Keratinocyte (primary cell): ENCODE measurements around the gene NLGN3. TPM values are rescaled to one million over a fixed set of nuclear protein-coding genes. Genes with fewer than 3 reads are reported as not detected.

ENCODE experiments used
- DNase-seq: peaks from one replicate; pipeline ENCODE4 v3.0.0-alpha.2; 2011; ENCODE audit warnings: low read depth, missing footprints, low spot score
- FAIRE-seq: peaks from 2 replicates; lab custom pipeline; 2011; peaks lifted over from hg19 to GRCh38; lab: Jason Lieb, UNC
- H2AFZ ChIP-seq: 2 replicates; pipeline ENCODE4 v1.6.0; 2012; ENCODE audit warnings: low read length, control low read depth, inconsistent platforms; ENCODE audit not compliant: control insufficient read depth
- H3K27ac ChIP-seq: 2 replicates; pipeline ENCODE4 v1.5.1; 2011; ENCODE audit warnings: low read length; ENCODE audit not compliant: control insufficient read depth, insufficient read depth
- H3K27me3 ChIP-seq: 3 replicates; pipeline ENCODE4 v1.6.0; 2011; ENCODE audit warnings: low read length; ENCODE audit not compliant: control insufficient read depth, insufficient read depth; ENCODE audit errors: extremely low read depth
- H3K36me3 ChIP-seq, 2 experiments: 2 replicates in 1 of 2; 3 replicates in 1 of 2; pipeline ENCODE4 v1.5.1; 2011; ENCODE audit warnings: low read length in 2 of 2, mild to moderate bottlenecking in 1 of 2; ENCODE audit not compliant: control insufficient read depth in 2 of 2, insufficient read depth in 2 of 2; ENCODE audit errors: extremely low read depth in 1 of 2
- H3K4me1 ChIP-seq: 3 replicates; pipeline ENCODE4 v1.5.1; 2011; ENCODE audit warnings: low read length; ENCODE audit not compliant: control insufficient read depth, insufficient read depth; ENCODE audit errors: extremely low read depth
- H3K4me2 ChIP-seq: 3 replicates; pipeline ENCODE4 v1.6.0; 2011; ENCODE audit warnings: low read depth, low read length; ENCODE audit not compliant: control insufficient read depth, insufficient read depth; ENCODE audit errors: extremely low read depth
- H3K4me3 ChIP-seq, 3 experiments: fragments of 200-600 bp in 1 of 3; sonication (generic) in 1 of 3; 2 replicates in 2 of 3; 3 replicates in 1 of 3; pipeline ENCODE4 v1.5.1; 2011 to 2016; ENCODE audit warnings: low read length in 3 of 3, mild to moderate bottlenecking in 3 of 3, control low read depth in 2 of 3, inconsistent platforms in 1 of 3, low read depth in 1 of 3, mixed read lengths in 1 of 3, mixed run types in 1 of 3, moderate library complexity in 1 of 3; ENCODE audit not compliant: control insufficient read depth in 2 of 3, insufficient read depth in 2 of 3; ENCODE audit errors: extremely low read depth in 1 of 3
- H3K79me2 ChIP-seq: 2 replicates; pipeline ENCODE4 v1.6.0; 2012; ENCODE audit warnings: low read length; ENCODE audit not compliant: control insufficient read depth, insufficient read depth
- H3K9ac ChIP-seq: 3 replicates; pipeline ENCODE4 v1.6.0; 2011; ENCODE audit warnings: low read length; ENCODE audit not compliant: control insufficient read depth, insufficient read depth; ENCODE audit errors: extremely low read depth
- H3K9me1 ChIP-seq: 3 replicates; pipeline ENCODE4 v1.6.0; 2011; ENCODE audit warnings: low read length; ENCODE audit not compliant: control insufficient read depth, insufficient read depth; ENCODE audit errors: extremely low read depth
- H3K9me3 ChIP-seq: 2 replicates; pipeline ENCODE4 v1.5.1; 2012; ENCODE audit warnings: low read depth, low read length; ENCODE audit not compliant: control insufficient read depth
- H4K20me1 ChIP-seq: 3 replicates; pipeline ENCODE4 v1.6.0; 2011; ENCODE audit warnings: low read length; ENCODE audit not compliant: control insufficient read depth, insufficient read depth; ENCODE audit errors: extremely low read depth
- EZH2 ChIP-seq: IDR thresholded peaks from one replicate; pipeline ENCODE4 v1.6.1; 2012; ENCODE audit warnings: inconsistent platforms, mild to moderate bottlenecking, low read length, moderate library complexity
- dilution Hi-C: fragments of 300-500 bp; cut with MboI; formaldehyde crosslinking; loops from one replicate; pipeline ENCODE4 v1.7.0; 2020; ENCODE audit warnings: low sequenced_read_pairs; ENCODE audit not compliant: extremely low pct_ligation_motif_present
- polyA plus RNA-seq, 5 experiments: library from polyadenylated mRNA; depleted of rRNA in 3 of 5; stranded (reverse) in 3 of 5; stranded (forward) in 1 of 5; unstranded in 1 of 5; fragments of >200 nt; gene quantifications; 1 replicate in 1 of 5; 2 replicates in 3 of 5; 3 replicates in 1 of 5; pipeline versions ENCODE4 v1.2.1 to v1.2.3, GENCODE V29; 2011 to 2012; ENCODE audit warnings: missing spikeins in 2 of 5, low read depth in 1 of 5, low replicate concordance in 1 of 5
- TF ChIP-seq, protein P1 (sequence below), 3 experiments: IDR thresholded peaks in 1 of 3; conservative IDR thresholded peaks in 1 of 3; optimal IDR thresholded peaks in 1 of 3; 2 replicates in 2 of 3; 3 replicates in 1 of 3; pipeline versions ENCODE3 to v1.5.1; 2011; ENCODE audit warnings: low read length in 3 of 3, mild to moderate bottlenecking in 3 of 3, moderate library complexity in 2 of 3, control low read depth in 1 of 3, inconsistent platforms in 1 of 3; ENCODE audit not compliant: insufficient read depth in 2 of 3; ENCODE audit errors: extremely low read depth in 1 of 3

The NLGN3 gene
- polyA plus RNA-seq, 1 donor (not counting 4 experiments of a cell fraction or from before 2014, with no cell fraction given) = 0.05 TPM

DNA sequence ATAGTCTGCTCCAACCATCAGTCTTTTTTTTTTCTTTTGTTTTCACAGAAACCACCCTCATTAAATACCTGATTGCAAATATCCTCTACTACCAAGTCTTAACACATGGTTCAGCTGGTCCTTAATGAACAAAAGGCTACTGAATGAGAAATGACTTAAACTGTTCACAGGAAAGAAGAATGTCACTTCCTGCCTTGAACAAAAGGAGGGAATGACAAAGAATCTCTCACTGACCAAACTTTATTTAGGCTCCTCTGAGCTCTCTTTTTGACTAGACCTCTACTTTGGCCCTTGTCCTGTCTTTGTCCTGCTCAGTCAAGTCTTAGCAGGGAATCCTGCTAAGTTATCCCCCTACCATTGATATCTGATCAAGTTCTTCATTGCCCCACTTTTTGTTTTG, 46.6 kb downstream of the NLGN3 start:
- H3K79me2 ChIP-seq = no peaks in the 10 kb centered on the region
- H3K27me3 ChIP-seq = no peaks in the 10 kb centered on the region
- no peak for TF ChIP-seq EZH2
- TF ChIP-seq, protein P1, sequence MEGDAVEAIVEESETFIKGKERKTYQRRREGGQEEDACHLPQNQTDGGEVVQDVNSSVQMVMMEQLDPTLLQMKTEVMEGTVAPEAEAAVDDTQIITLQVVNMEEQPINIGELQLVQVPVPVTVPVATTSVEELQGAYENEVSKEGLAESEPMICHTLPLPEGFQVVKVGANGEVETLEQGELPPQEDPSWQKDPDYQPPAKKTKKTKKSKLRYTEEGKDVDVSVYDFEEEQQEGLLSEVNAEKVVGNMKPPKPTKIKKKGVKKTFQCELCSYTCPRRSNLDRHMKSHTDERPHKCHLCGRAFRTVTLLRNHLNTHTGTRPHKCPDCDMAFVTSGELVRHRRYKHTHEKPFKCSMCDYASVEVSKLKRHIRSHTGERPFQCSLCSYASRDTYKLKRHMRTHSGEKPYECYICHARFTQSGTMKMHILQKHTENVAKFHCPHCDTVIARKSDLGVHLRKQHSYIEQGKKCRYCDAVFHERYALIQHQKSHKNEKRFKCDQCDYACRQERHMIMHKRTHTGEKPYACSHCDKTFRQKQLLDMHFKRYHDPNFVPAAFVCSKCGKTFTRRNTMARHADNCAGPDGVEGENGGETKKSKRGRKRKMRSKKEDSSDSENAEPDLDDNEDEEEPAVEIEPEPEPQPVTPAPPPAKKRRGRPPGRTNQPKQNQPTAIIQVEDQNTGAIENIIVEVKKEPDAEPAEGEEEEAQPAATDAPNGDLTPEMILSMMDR (optimal IDR thresholded peaks at IDR 0.05 in 1 of 3, IDR thresholded peaks at IDR 0.05 in 1 of 3, conservative IDR thresholded peaks at IDR 0.05 in 1 of 3; ENCODE audit: extremely low read depth in 1 of 3, insufficient read depth in 2 of 3, low read length in 3 of 3) = no peak
- no peaks in the 10 kb centered on the region for H3K36me3 ChIP-seq
- no peak overlapping the region for H3K9ac ChIP-seq
- H3K27ac ChIP-seq = no peak overlapping the region
- DNase-seq = no peak
- no peak overlapping the region for H3K4me3 ChIP-seq
- no peaks in the 10 kb centered on the region for H3K9me3 ChIP-seq
- dilution Hi-C loops = no loop called here
- no peaks in the 10 kb centered on the region for H3K4me1 ChIP-seq
- H3K9me1 ChIP-seq = no peaks in the 10 kb centered on the region
- FAIRE-seq = no peak
- no peak overlapping the region for H3K4me2 ChIP-seq
- no peaks in the 10 kb centered on the region for H4K20me1 ChIP-seq
- no peak overlapping the region for H2AFZ ChIP-seq

DNA sequence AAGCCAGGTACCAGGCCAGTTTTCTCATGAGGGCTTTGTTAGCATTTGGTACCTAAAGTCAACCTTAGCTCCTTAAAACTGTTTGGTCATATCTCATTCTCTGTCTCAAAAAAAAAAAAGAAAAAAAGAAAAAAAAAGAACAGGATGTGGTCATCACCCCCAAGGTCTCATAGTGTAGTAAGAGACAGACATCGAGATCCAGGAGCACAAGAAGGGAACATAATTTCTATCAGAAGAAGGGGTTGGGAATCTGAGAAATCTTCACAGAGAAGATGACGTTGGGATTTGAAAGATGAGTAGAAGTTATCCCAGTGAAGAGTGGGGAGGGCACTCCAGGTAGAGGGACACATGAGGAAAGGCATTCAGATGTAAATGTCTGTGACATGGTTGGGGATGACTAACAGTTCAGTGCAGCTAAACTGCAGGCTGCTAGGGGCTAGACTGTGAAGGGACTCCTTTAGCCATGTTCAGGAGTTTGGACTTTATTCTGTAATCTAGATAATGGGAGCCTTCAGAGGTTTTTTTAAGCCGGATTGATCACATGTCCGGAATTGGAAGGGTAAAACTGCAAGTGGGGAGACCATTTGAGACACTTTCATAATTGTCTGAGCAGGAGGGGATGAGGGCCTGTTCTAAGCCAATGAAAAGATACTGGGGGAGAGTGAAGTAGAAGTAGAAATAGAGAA, 51.5 kb downstream of the NLGN3 start:
- TF ChIP-seq, protein P1 (optimal IDR thresholded peaks at IDR 0.05 in 1 of 3, IDR thresholded peaks at IDR 0.05 in 1 of 3, conservative IDR thresholded peaks at IDR 0.05 in 1 of 3; ENCODE audit: extremely low read depth in 1 of 3, insufficient read depth in 2 of 3, low read length in 3 of 3) = no peak
- H3K4me2 ChIP-seq = no peak overlapping the region
- H3K79me2 ChIP-seq = no peaks in the 10 kb centered on the region
- H3K9me3 ChIP-seq = no peaks in the 10 kb centered on the region
- no peak for FAIRE-seq
- no peak overlapping the region for H3K9ac ChIP-seq
- no peak overlapping the region for H3K4me3 ChIP-seq
- no peak for DNase-seq
- no peaks in the 10 kb centered on the region for H4K20me1 ChIP-seq
- H3K36me3 ChIP-seq = no peaks in the 10 kb centered on the region
- dilution Hi-C loops = no loop called here
- H3K9me1 ChIP-seq = no peaks in the 10 kb centered on the region
- no peaks in the 10 kb centered on the region for H3K27me3 ChIP-seq
- no peak overlapping the region for H3K27ac ChIP-seq
- H2AFZ ChIP-seq = no peak overlapping the region
- no peaks in the 10 kb centered on the region for H3K4me1 ChIP-seq
